GM18499 (cell line): ENCODE data around the gene HBQ1.
"Not testable (repeated sequence)": the region's sequence is repeated elsewhere in the genome, so short reads cannot be mapped to it uniquely, and the experiment has no call there.

Experiments used
- ATAC-seq: cut with Tn5 transposase; IDR thresholded peaks from one replicate; pipeline ENCODE4 v1.9.1; 2021; ENCODE audit warnings: moderate number of reproducible peaks; ENCODE audit not compliant: insufficient read depth, unreplicated experiment

The HBQ1 gene

GRCh38 chr16:180101-180675 lies at the start of gene HBQ1:
Gene HBQ1 (plus strand): TSS chr16:180459. CDS start chr16:180487, 28 bp downstream.
- no peak for ATAC-seq

GRCh38 chr16:130533-131173 lies 49.6 kb upstream of the HBQ1 start:
- ATAC-seq, result no peak

GRCh38 chr16:132120-132519 lies 48.1 kb upstream of the HBQ1 start:
- no peak for ATAC-seq

- ATAC-seq, result no peak
Observed at GRCh38 chr16:133716-134115, 46.5 kb upstream of the HBQ1 start.

GRCh38 chr16:138049-138417 lies 42.2 kb upstream of the HBQ1 start:
- no peak for ATAC-seq

GRCh38 chr16:140175-140857 lies 39.9 kb upstream of the HBQ1 start:
- no peak for ATAC-seq

- ATAC-seq, result no peak
Observed at GRCh38 chr16:142405-142967, 37.8 kb upstream of the HBQ1 start.

- no peak for ATAC-seq
Observed at GRCh38 chr16:143047-143446, 37.2 kb upstream of the HBQ1 start.

- no peak for ATAC-seq
Observed at GRCh38 chr16:143456-143855, 36.8 kb upstream of the HBQ1 start.

GRCh38 chr16:144797-145252 lies 35.4 kb upstream of the HBQ1 start:
- no peak for ATAC-seq

GRCh38 chr16:146646-147045 lies 33.6 kb upstream of the HBQ1 start:
- no peak for ATAC-seq

GRCh38 chr16:149024-149660 lies 31.1 kb upstream of the HBQ1 start:
- ATAC-seq, result no peak

GRCh38 chr16:152141-153128 lies 27.8 kb upstream of the HBQ1 start, which contains the start of gene HBZ:
Gene HBZ (plus strand): TSS chr16:152644. CDS start chr16:152910, 266 bp downstream.
- ATAC-seq, result no peak

- ATAC-seq, result not testable (repeated sequence)
Observed at GRCh38 chr16:153129-153521, 27.1 kb upstream of the HBQ1 start.

GRCh38 chr16:153550-154216 lies 26.6 kb upstream of the HBQ1 start:
- not testable (repeated sequence) for ATAC-seq

- no peak for ATAC-seq
Observed at GRCh38 chr16:154217-155030, 25.8 kb upstream of the HBQ1 start.

GRCh38 chr16:155031-155398 lies 25.2 kb upstream of the HBQ1 start:
- no peak for ATAC-seq

GRCh38 chr16:159136-159849 lies 21.0 kb upstream of the HBQ1 start:
- ATAC-seq, result no peak
